ENCODE data around the gene SSH3. TPM values are rescaled to one million over a fixed set of nuclear protein-coding genes. Genes with fewer than 3 reads are reported as not detected.

The SSH3 gene
- polyA plus RNA-seq, 1 donor from 2014 or later, result 0.89 TPM

- Histone ChIP-seq H3K36me3 (ENCODE audit: insufficient read depth, low read length) (no peaks in the 10 kb centered on the region), H3K9ac (ENCODE audit: low read length) (no peak overlapping the region), H3K27ac (ENCODE audit: low read length) (no peak overlapping the region)
Observed at GRCh38 chr11:67280341-67280787, 23.0 kb upstream of the SSH3 start.

GRCh38 chr11:67280788-67281551 is 22.4 kb upstream of the SSH3 start:
- Histone ChIP-seq H3K9me3 (ENCODE audit: low read length) (no peaks in the 10 kb centered on the region), H3F3A (ENCODE audit: insufficient read depth, low read length, poor library complexity, severe bottlenecking) (no peaks in the 10 kb centered on the region), H3K36me3 (ENCODE audit: insufficient read depth, low read length) (no peaks in the 10 kb centered on the region), H3K4me2 (ENCODE audit: low read length) (no peak overlapping the region), H2AFZ (ENCODE audit: low read depth, low read length) (no peak overlapping the region), H3K9ac (ENCODE audit: low read length) (no peak overlapping the region), H3K79me2 (replicated peaks; ENCODE audit: insufficient read depth, low read length) (no peaks in the 10 kb centered on the region), H3K27me3 (ENCODE audit: insufficient read depth, low read depth, low read length) (no peaks in the 10 kb centered on the region), H4K20me1 (ENCODE audit: insufficient read depth) (no peaks in the 10 kb centered on the region), H3K27ac (ENCODE audit: low read length) (no peak overlapping the region), H3K4me3 (ENCODE audit: low read length) (no peak overlapping the region), H3K9me2 (ENCODE audit: insufficient read depth, low read length) (no peaks in the 10 kb centered on the region)
- TF ChIP-seq CTCF (IDR thresholded peaks at IDR 0.05; ENCODE audit: poor library complexity, severe bottlenecking) (no peak), RAD21 (conservative IDR thresholded peaks at IDR 0.05) (no peak), TAF1 (IDR thresholded peaks at IDR 0.05; ENCODE audit: low read depth) (no peak), REST (IDR thresholded peaks at IDR 0.05; ENCODE audit: borderline replicate concordance) (no peak), SMC3 (conservative IDR thresholded peaks at IDR 0.05; ENCODE audit: poor library complexity) (no peak)

More at GRCh38 chr11:67280341-67280787, 23.0 kb upstream of the SSH3 start:
- no peaks in the 10 kb centered on the region for H3K9me3 ChIP-seq (ENCODE audit: low read length)
- H3K79me2 ChIP-seq (replicated peaks; ENCODE audit: insufficient read depth, low read length), result no peaks in the 10 kb centered on the region
- H3K4me2 ChIP-seq (ENCODE audit: low read length), result no peak overlapping the region
- H4K20me1 ChIP-seq (ENCODE audit: insufficient read depth), result no peaks in the 10 kb centered on the region
- H2AFZ ChIP-seq (ENCODE audit: low read depth, low read length), result no peak overlapping the region
- no peaks in the 10 kb centered on the region for H3K9me2 ChIP-seq (ENCODE audit: insufficient read depth, low read length)
- H3F3A ChIP-seq (ENCODE audit: insufficient read depth, low read length, poor library complexity, severe bottlenecking), result no peaks in the 10 kb centered on the region
- H3K27me3 ChIP-seq (ENCODE audit: insufficient read depth, low read depth, low read length), result no peaks in the 10 kb centered on the region
- no peak overlapping the region for H3K4me3 ChIP-seq (ENCODE audit: low read length)
- no peak for TF ChIP-seq CTCF (IDR thresholded peaks at IDR 0.05; ENCODE audit: poor library complexity, severe bottlenecking)
- TF ChIP-seq POLR2AphosphoS5 (IDR thresholded peaks at IDR 0.05), result no peak
- no peak for TF ChIP-seq REST (IDR thresholded peaks at IDR 0.05; ENCODE audit: borderline replicate concordance)
- no peak for TF ChIP-seq SMC3 (conservative IDR thresholded peaks at IDR 0.05; ENCODE audit: poor library complexity)
- no peak for TF ChIP-seq MXI1 (conservative IDR thresholded peaks at IDR 0.05; ENCODE audit: poor library complexity, severe bottlenecking)
- no peak for TF ChIP-seq RAD21 (conservative IDR thresholded peaks at IDR 0.05)
- TF ChIP-seq EZH2 (IDR thresholded peaks at IDR 0.05; ENCODE audit: borderline replicate concordance, insufficient read depth, low read length, poor library complexity, severe bottlenecking), result no peak
- TF ChIP-seq EP300 (conservative IDR thresholded peaks at IDR 0.05; ENCODE audit: poor library complexity, severe bottlenecking), result no peak
- TF ChIP-seq TAF1 (IDR thresholded peaks at IDR 0.05; ENCODE audit: low read depth), result no peak

Measured in neural cell (in vitro differentiated cells).